ENCODE data around the gene KSR1.

DNA sequence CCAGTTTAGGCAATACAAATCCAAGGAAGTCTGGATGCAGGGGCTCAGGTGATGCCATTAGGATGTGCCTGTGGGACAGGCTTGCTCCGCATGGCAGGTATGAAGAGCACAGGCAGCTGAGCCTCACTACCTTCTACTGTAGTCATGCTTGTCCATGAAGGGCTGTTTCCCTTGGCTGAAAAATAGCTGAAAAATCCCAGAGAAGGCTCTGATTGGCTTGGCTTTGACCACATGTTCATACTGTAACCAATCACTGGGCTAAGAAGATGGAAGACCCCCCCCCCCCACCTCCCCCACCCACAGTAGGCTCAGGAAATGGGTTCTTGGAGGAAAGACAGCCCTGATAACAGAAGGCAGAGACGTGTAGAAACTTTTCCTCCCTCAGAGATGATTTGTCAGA is 108.2 kb downstream of the KSR1 start:
- TF ChIP-seq, protein P1, sequence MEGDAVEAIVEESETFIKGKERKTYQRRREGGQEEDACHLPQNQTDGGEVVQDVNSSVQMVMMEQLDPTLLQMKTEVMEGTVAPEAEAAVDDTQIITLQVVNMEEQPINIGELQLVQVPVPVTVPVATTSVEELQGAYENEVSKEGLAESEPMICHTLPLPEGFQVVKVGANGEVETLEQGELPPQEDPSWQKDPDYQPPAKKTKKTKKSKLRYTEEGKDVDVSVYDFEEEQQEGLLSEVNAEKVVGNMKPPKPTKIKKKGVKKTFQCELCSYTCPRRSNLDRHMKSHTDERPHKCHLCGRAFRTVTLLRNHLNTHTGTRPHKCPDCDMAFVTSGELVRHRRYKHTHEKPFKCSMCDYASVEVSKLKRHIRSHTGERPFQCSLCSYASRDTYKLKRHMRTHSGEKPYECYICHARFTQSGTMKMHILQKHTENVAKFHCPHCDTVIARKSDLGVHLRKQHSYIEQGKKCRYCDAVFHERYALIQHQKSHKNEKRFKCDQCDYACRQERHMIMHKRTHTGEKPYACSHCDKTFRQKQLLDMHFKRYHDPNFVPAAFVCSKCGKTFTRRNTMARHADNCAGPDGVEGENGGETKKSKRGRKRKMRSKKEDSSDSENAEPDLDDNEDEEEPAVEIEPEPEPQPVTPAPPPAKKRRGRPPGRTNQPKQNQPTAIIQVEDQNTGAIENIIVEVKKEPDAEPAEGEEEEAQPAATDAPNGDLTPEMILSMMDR (IDR thresholded peaks at IDR 0.05): no peak
- TF ChIP-seq POLR2A (IDR thresholded peaks at IDR 0.05): no peak
